Hematopoietic multipotent progenitor cell treated with erythropoietin and hydrocortisone succinate and interleukin-3 and kit ligand, for 15 days (in vitro differentiated cells): ENCODE data around the gene FOXG1.

Source experiments
- DNase-seq: peaks from one replicate; pipeline ENCODE4 v3.0.0-alpha.2; 2015; ENCODE audit warnings: low spot score

Gene FOXG1

DNA sequence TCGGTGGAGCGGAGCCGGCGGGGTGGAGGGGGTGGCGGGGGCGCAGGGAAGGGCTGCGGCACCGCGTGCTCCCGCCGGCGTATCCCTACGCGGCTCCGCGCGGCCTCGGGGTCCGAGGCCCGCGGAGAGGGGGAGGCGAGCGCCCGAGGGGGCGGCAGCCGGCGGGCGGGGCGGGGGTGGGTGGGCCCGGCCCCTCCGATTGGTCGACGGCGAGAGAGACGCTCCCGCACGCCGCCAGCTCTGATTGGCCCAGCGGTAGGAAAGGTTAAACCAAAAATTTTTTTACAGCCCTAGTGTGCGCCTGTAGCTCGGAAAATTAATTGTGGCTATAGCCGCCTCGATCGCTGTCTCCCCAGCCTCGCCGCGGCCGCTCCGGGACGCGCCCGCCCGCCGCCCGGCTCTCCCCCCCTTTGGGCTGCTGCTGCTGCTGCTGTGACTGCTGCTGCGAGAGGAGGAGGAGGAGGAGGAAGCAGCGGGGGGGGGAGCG, at the start of gene FOXG1:
Gene FOXG1 (plus strand): TSS at position 319 of the 487 bp plus-strand sequence. CDS start 493 bp downstream, outside the sequence.
- no peak for DNase-seq

DNA sequence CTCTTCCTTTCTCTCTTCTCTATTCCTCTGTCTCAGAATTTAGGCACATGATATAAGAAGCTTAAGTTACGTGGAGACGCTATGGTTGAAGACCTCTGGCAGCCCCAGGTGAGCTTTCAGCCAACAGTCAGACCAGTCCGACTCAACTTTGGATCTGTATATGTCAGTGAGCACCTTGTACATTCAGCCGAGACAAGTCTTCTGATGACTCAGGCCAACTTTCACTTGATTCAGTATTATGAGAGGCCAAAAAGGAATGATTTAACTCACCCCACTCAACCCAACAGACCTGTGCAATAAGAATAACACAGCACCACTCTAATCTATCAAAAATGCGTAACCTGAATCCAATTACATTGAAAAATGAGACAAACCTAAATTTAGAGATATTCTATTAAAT, 47.5 kb upstream of the FOXG1 start:
- DNase-seq = no peak

DNA sequence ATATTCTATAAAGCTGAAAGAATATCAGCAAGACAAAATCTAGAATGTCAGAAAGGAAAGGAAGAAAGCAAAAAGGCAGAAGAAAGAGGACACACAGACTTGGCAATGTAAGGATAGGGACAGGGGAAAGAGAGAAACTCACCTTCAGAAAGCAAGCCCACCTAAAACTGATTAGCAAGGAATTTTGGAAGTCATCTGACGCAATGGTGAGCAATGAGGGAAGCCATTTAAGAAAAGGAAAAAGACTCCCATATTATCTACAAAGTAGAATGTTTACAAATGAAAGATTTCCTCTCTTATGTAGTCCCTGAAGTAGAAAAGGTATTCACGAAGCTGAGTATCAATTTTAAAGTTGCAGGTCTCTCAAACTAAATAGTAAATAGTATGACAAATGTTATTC, 35.2 kb upstream of the FOXG1 start:
- DNase-seq = no peak

DNA sequence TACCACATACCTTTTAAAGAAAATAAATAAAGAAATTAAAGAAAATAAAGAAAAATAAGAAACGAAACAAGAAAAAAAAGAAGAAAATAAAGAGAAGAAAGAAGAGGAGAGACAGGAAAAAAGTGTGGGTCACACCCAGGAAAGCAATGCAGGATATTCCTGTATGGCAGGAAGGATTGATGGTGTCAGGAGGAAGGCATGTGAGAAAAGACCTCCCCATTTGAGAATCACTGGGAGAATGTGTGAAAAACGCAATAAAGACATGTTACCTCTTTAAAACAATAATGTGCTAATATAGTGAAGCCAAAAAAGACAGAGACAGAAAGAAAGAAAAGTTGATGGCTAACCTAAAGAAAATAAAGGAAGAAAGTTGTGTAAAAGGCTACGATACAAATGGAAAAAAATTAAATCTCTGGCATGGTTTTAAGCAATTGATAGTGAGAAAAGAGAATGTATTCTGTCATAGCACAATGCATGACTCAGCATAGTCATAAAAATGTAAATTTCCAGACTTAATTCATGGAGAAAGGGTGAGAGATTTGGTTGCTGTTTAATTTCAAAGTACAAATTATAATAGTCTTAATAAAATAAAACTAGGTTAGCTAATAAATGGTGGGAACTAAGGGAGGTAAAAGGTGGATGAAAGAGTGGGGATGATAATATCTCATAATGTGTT, 24.3 kb upstream of the FOXG1 start:
- no peak for DNase-seq

DNA sequence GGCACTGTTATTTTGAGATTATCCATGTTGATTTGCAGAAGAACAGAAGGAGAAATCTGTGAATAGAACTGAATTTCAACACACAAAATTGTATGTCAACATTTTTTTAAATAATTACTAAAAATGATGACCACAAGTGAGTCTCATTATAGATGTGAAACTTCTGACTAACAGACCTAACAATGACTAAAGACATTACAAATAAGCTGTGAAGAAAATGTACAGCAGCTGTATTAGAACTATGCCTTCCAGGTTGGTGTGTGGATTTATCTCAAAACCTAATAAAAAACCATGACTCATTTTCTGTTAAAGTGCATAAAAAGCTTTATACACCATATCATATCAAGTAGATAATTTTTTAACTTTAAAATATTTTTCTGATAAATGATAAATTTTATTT, 22.5 kb upstream of the FOXG1 start:
- DNase-seq = no peak

DNA sequence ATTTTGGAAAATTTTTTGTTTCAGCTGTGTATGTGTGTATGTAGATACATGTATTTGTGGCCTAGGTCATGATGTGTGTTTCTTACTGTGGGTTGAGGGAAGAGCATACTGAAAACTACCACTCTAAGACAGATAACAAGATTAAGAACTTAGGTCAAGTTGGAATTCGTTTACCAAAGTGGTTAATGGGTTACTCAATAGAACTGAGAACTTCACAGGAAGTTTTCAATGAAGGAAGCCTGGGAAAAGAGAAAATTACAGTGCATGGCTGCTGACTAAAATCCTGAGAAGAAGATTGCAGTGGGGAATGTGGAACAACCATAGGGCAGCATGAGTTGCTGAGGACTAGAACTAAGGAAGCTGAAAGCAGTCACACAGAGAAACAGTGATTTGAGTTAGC, 21.4 kb upstream of the FOXG1 start:
- DNase-seq = no peak

DNA sequence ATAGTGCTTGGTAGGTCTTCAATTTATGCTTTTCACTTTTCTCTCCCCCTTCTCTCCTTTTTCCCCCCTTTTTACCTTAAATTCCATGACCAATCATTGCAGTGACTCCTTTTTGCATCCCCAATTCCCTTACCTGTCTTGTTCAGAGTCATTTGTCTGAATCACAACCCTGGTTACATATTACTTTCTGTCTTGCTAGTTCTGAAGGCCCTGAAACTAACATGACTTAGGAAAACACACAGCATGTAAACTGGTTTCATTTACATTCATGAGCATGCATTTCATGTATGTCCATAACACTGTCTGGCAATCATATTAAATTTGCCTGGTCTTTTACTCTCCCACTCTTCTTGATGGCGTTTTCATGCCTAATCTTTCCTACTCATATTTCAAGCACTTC, 20.3 kb upstream of the FOXG1 start:
- no peak for DNase-seq

DNA sequence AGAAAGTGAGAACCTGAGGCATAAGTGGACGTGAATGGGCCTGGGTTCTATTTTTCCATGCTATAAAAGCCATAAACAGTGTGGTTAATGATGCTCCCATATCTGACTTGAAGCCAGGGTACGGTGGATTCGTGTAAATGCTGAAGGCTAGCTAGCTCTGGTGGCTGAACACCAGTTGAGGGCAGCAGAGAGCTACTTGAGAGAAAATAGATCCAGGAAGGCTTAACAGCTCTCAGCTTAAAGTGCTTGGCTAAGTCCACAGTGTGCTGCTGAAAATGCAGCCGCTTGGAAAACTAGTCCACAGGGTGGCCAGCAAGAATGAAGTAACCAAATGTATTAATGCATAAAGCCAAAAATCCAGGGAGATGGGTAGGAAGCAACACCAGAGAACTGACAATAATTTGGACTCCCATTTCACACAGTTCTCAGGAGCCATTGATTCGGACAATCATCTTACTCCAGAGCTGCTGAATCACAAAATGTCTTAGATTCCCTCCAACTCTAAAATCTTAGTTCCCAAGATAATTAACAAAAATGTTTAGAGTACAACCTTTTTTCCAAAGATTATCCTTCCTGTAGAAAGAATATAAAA, 15.0 kb upstream of the FOXG1 start:
- DNase-seq = no peak

DNA sequence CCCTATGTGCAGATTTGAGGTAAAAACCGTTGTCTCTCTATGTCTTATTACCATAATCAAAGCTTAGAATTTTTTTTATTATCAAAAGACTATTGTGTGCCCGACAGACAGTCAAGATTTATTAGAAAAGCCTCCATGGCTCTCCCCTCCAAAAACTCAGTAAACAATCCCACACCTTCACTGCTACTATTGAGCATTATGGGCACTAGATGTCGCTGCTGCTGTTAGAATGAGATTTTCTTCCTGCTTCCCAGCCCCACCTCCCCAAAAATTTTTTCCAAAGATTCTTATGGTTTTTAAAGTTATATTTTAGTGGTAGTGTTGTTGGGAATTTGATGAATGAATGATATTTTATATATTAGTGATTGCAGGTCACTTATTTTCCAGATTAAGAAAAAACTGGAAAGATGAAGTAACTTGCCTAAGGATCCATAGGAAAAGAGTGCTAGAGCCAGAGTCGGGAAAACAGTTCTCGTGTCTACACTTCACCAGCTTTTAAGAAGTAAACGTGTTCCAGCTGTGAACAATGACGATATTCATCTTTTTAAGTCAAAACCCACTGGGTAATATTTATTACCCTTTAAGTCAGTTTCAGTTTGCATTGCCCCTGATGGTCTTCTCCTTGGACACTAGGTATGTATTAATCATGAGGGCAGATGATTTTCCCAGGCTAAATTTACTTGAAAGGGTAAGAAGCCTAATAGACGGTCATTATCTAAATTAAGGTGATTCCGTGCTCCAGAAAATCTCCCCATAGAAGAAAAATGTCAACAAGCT, 12.2 kb upstream of the FOXG1 start:
- DNase-seq = peak; percentile 5

DNA sequence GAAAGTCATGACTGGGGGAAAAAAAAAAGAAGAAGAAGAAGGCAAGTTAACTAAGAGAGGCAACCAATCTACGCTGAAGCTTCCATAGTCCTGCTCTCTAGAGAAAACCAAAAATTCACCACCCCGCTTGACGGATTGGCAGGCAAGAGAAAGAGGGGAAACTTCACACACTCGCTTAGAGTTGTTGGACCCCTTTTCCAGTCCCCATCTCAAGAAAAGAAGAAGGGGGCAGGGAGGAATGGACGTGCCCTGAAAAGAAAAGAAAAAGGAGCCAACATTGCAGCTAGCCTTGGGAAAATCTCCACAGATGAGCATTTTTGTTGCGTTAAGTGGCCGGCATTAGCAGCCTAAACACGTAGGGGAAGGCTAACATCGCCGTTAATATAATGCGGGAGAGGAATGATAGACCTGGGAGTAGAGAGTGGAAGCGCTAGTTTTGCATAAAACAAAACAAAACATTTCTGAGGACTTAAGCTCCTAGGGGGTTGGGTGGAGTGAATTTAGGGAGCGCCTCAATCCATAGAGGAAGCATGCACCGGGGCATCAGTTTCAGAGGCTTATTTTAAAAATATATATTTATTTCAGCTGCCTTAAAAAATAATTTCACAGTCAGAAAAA, 11.3 kb upstream of the FOXG1 start:
- DNase-seq = no peak

DNA sequence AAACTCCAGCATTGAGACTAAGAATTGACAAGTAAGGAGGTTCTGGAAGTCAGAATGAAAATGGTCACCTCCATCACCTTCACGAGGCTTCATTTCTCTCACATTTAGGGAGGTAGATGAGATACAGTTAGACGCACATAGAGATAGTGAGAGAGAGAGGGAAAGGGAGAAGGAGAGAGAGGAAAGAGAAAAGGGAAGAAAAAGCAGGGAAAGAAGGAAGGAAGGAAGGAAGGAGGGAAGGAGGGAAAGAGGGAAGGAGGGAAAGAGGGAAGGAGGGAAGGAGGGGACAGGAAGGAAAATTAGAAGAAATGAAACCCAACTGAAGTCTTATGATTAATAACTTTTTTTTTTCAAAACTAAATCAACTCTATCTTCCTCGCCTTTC, 10.7 kb upstream of the FOXG1 start:
- DNase-seq = no peak

DNA sequence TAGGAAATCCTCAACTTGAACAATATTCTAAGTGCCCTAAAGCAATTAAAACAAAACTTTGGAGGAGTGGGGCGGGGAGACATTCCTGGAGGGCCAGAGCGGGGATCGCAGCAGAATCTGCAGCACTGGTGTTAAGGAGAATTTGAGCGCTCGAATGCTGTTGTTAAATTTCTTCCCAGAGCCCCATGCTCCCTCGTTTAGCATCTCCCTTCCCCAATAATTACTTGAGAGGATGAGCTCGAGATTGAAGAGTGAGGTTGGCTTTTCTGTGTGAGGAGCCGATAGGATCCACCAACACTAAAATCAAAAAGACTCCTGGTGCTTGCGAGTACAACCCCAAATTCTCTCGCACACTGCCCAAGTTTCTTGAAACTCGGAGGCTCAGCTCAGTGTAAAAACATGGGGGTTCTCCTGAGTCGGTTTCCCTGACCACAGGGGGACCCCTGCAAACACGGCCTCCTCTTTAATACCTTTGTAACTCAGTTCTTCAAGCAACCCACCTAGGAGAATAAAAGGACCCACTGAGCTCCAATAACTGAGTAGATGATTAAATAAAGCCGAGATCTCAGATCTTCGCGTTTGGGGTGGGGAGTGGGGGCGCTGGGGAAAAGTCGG, 10.2 kb upstream of the FOXG1 start:
- no peak for DNase-seq

DNA sequence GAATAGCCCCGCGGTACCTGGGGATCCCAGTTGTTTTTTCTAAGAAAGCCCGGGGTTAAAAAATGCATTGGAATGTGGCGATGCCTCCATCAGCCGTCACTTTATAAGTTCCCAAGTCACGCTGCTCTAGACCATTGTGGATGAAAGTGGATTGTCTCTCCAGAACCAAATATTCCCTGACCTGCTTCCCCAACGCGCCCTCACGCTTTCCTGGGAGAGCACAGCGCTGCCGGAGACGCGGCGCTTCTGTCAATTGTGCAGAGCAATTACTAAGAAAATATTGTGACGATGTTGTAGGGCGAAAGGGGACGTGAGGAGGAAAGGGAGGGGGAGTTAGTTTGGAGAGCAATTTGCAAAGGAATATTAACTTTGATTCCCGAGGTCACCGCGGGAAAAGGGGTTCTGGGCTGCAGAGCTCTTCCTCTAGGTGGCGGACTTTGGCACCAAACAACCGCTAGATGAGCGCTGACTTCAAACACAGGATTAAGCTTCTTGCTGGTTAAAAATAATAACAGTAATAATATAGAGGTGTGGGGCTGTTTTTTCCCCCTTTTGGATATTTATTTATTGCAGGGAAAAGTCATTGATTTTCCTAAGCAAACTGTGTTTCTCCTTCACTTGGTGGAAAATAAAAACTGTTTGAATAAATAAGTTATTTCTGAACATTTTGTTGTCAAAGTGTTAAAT, 9.6 kb upstream of the FOXG1 start:
- no peak for DNase-seq

DNA sequence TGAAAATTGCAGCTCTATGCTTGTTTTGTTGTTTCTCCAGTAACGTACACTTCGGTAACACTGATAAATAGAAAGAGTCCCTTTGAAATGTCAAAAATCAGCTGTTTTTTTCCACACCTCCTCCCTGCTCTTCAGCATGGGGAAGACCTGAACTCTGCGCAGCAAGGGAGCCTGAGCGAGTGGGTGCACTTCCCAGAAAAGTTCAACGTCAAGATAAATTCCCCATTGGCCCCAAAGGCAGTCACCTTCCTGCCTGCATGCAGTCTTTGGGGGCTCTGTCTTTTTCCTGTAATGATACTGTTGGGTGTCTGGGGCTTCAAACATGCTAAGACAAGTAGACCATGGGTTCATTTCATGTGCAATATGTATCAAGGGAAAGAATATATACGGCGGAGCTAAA, 8.8 kb upstream of the FOXG1 start:
- no peak for DNase-seq

DNA sequence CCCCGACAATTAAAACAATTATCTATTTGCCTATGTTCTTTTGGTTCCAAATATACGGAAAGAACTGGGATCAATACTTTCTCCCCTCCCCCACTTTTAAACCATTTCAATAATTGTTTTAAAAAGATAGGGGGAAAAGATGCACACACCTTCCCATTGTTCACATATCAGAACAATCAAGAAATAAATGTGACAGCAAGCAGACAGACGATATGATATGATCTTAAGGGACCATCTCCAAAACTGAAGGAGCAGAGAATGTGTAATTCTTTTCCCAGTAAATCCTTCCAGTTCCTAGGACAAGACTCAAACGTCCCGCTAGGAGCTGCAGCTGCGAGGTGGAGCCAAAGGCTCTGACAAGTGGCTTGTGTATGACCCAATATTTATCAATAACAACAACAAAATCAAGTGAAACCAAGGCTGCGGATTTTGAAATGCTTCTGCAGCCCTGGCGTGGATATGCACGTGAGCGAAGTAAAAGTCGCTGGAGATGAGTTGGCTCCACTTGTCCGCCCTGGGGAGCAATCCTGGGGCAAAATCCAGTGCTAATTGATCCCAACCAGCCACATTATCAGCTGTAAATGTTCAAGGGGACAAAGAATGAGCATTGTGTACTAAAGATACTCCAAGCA, 8.2 kb upstream of the FOXG1 start:
- no peak for DNase-seq

DNA sequence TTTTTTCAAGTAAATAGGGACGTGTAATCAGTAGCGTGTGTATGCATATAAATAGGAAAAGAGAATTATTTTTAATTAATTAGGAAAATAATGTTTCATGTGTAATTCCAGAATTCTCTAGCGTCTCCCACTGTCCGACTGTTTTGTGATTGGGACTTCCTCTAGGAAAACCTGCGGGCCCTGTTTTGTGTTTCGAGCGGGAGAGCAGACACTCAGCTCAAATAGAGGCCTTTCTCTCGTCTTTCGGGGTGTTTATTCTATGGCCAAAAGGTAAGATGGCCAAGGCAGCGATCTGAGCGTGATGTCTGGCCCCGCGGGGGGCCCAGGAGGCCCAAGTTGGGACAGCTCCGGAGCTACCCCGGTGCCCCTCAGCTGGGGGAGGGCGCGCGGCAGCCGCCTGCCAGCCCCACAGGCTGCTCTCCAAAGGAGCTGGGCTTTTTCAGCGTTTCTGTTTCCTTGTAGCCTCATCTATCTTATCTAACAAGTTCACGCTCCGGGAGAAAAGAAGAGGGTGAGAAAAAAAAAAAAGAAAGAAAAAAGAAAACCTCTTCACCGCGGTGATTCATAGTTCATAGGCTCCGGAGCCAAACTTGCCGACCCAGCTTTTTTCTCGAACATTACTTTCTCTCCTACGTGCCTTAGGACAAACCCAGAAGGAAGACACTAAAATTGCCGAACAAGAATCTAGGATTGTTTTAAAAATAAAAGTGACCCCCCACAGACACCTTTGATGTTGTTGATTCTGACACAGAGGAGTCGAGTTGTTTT, 7.5 kb upstream of the FOXG1 start:
- DNase-seq = no peak

DNA sequence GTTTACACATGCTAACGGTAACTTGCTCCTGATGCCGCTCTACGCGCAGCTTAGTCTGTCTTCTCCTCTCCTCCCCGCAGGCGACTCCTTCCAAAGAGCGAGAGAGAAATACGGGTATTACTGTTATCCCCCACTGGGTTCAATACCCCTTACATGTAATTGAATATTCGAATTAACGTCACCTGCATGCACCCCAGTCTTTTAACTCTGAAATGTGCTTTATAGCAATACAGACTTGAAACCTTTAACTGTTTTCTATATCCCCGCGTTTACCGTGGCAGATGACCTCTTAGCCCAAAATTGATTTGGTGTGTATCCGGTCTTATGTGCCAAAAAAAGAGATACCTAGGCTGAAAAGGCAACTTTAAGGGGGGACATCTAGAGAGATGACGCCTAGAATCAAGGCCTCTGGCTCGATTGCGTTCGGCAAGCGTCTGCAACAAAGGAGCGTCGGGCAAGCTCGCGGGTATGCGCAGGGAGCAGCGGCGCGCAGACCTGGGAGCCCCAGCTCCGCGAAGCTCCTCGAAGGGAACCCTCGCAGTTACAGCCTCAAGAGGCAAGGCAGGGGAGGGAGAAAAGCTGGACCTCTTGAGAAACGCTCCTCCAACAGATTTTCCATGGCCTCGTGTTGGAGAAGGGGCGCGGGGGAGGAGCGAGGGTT, 6.8 kb upstream of the FOXG1 start:
- DNase-seq = no peak

DNA sequence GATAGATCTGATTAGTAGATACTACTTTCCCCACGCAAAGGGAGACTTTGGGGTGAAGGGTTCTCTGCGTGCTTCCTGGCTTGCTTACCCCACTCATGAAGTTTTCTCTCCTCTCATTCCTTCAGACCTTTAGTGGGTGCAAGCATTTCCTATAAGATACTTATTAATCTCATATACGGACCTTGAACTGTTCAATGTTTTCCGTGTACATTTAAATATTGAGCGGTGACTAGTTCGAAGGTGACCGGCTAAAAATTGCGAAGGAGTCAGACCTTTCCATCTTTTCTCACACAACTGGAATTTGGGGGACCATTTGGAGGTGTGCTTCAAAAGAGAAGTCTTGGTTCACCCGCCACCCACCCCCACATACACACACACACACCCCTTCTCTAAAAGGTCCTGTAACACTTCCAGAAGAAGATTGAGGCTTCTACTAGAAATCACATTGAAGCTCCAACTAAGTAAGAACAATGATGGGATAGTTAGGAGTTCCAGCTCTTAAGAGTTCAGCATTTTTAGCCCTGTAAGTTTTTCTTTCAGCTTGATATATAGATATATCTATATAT, 6.1 kb upstream of the FOXG1 start:
- DNase-seq = no peak

DNA sequence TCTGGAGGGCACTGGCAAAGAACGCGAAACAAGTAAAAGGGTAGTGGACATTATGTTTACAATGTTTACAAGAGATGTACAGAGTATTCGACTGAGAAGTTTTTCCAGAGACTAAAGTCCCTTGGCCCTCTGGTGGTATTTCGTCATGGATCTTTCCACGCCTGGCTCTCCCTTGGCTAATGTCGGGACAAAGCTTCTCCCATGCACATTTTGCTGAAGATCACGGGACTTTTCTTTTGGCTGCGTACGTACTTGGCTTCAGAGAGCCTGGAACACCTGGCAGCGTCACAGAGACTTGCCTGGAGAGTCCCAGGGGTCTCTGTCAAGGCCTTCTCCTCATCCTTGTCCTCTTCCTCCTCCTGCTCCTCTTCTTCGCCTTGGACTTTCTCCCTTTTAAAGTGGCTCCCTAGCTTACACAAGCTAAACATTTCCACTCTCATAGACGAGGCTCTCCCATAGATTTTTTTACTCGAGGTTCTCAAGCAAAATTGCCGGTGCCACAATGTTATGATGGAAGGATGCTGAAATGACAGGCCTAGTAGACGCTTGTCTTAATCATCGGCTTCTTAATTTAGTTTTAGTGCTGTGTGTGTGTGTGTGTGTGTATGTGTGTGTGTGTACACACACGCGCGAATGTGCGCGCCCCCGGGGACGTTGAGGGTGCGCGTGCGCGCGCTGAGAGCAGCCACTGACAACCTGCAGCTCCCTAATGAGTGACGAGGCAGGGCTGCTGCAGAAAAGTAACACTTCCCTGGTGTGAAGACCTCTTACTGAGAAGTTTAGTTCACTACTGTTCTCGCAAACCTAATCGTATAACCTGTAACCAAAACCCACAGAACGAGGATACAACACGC, 4.9 kb upstream of the FOXG1 start:
- no peak for DNase-seq
